Fibroblast of lung (primary cell): ENCODE data around the gene DSCAML1. TPM values are rescaled to one million over a fixed set of nuclear protein-coding genes. Genes with fewer than 3 reads are reported as not detected.

Experiments
- DNase-seq, 2 donors: peaks; one replicate each; pipeline versions ENCODE4 v3.0.0 to v3.0.0-alpha.2; 2010; ENCODE audit warnings: low read depth in 2 of 2
- H2AFZ ChIP-seq: 2 replicates; pipeline ENCODE4 v1.5.1; 2012; ENCODE audit warnings: low read length, control low read depth, inconsistent platforms
- H3K27ac ChIP-seq: 2 replicates; pipeline ENCODE4 v1.5.1; 2011; ENCODE audit warnings: low read length, control low read depth; ENCODE audit not compliant: insufficient read depth
- H3K27me3 ChIP-seq: 2 replicates; pipeline ENCODE4 v1.5.1; 2011; ENCODE audit warnings: mild to moderate bottlenecking, low read length; ENCODE audit not compliant: control insufficient read depth, insufficient read depth
- H3K36me3 ChIP-seq: 2 replicates; pipeline ENCODE4 v1.5.1; 2011; ENCODE audit warnings: low read length; ENCODE audit not compliant: control insufficient read depth, insufficient read depth
- H3K4me1 ChIP-seq: 2 replicates; pipeline ENCODE4 v1.5.1; 2011; ENCODE audit warnings: low read length; ENCODE audit not compliant: control insufficient read depth, insufficient read depth; ENCODE audit errors: extremely low read depth
- H3K4me2 ChIP-seq: 2 replicates; pipeline ENCODE4 v1.5.1; 2011; ENCODE audit warnings: low read length, control low read depth; ENCODE audit not compliant: insufficient read depth; ENCODE audit errors: extremely low read depth
- H3K4me3 ChIP-seq, 4 experiments: fragments of 200-600 bp in 1 of 4; sonication (generic) in 1 of 4; replicated peaks in 1 of 4; 2 replicates each; pipeline ENCODE4 v1.5.1; 2011 to 2016; ENCODE audit warnings: low read length in 4 of 4, low read depth in 3 of 4, mild to moderate bottlenecking in 3 of 4, control low read depth in 2 of 4, inconsistent platforms in 1 of 4, mixed read lengths in 1 of 4; ENCODE audit not compliant: insufficient read depth in 1 of 4; ENCODE audit errors: control extremely low read depth in 1 of 4
- H3K79me2 ChIP-seq: 2 replicates; pipeline ENCODE4 v1.5.1; 2012; ENCODE audit warnings: mild to moderate bottlenecking, low read length, inconsistent platforms; ENCODE audit not compliant: control insufficient read depth, insufficient read depth
- H3K9ac ChIP-seq: 2 replicates; pipeline ENCODE4 v1.5.1; 2011; ENCODE audit warnings: mild to moderate bottlenecking, low read length, control low read depth; ENCODE audit not compliant: insufficient read depth
- H3K9me3 ChIP-seq: 2 replicates; pipeline ENCODE4 v1.5.1; 2012; ENCODE audit warnings: low read depth, low read length; ENCODE audit not compliant: control insufficient read depth, insufficient read depth
- H4K20me1 ChIP-seq: 2 replicates; pipeline ENCODE4 v1.5.1; 2011; ENCODE audit warnings: low read length; ENCODE audit not compliant: control insufficient read depth, insufficient read depth; ENCODE audit errors: extremely low read depth
- EZH2 ChIP-seq: IDR thresholded peaks from 2 replicates; pipeline ENCODE4 v1.5.1; 2012; ENCODE audit warnings: low read length, control low read depth, mild to moderate bottlenecking; ENCODE audit errors: missing control alignments
- polyA plus RNA-seq, 2 donors: library from polyadenylated mRNA; depleted of rRNA in 1 of 2; stranded (reverse) in 1 of 2; unstranded in 1 of 2; fragments of >200 nt; gene quantifications; 2 replicates each; pipeline ENCODE4 v1.2.1, GENCODE V29; 2011 to 2012; ENCODE audit warnings: missing spikeins in 1 of 2
- total RNA-seq: library from RNA; depleted of rRNA; stranded (reverse); fragments of >200 nt; gene quantifications from 2 replicates; pipeline ENCODE4 v1.2.1, GENCODE V29; 2014
- TF ChIP-seq, protein P1 (sequence below), 2 donors: IDR thresholded peaks in 1 of 2; conservative IDR thresholded peaks in 1 of 2; 1 replicate in 1 of 2; 2 replicates in 1 of 2; pipeline ENCODE4 v1.5.1; 2011 to 2012; ENCODE audit warnings: low read length in 2 of 2, control low read depth in 1 of 2, inconsistent platforms in 1 of 2, low read depth in 1 of 2, mild to moderate bottlenecking in 1 of 2

DSCAML1 gene
- total and polyA plus RNA-seq, 2 donors (not counting 1 experiment from before 2014, with no cell fraction given), result not detected

- H2AFZ ChIP-seq, result no peak overlapping the region
- H3K9me3 ChIP-seq, result no peaks in the 10 kb centered on the region
- TF ChIP-seq EZH2, result no peak
- TF ChIP-seq, protein P1, sequence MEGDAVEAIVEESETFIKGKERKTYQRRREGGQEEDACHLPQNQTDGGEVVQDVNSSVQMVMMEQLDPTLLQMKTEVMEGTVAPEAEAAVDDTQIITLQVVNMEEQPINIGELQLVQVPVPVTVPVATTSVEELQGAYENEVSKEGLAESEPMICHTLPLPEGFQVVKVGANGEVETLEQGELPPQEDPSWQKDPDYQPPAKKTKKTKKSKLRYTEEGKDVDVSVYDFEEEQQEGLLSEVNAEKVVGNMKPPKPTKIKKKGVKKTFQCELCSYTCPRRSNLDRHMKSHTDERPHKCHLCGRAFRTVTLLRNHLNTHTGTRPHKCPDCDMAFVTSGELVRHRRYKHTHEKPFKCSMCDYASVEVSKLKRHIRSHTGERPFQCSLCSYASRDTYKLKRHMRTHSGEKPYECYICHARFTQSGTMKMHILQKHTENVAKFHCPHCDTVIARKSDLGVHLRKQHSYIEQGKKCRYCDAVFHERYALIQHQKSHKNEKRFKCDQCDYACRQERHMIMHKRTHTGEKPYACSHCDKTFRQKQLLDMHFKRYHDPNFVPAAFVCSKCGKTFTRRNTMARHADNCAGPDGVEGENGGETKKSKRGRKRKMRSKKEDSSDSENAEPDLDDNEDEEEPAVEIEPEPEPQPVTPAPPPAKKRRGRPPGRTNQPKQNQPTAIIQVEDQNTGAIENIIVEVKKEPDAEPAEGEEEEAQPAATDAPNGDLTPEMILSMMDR (conservative IDR thresholded peaks at IDR 0.05 in 1 of 2, IDR thresholded peaks at IDR 0.05 in 1 of 2; ENCODE audit: low read depth in 1 of 2, low read length in 2 of 2), result no peak
- no peaks in the 10 kb centered on the region for H3K36me3 ChIP-seq
- H3K4me1 ChIP-seq, result no peaks in the 10 kb centered on the region
- no peak for DNase-seq
- H3K9ac ChIP-seq, result no peak overlapping the region
- H4K20me1 ChIP-seq, result no peaks in the 10 kb centered on the region
- H3K4me2 ChIP-seq, result no peak overlapping the region
- no peaks in the 10 kb centered on the region for H3K27me3 ChIP-seq
- H3K79me2 ChIP-seq, result no peaks in the 10 kb centered on the region
- H3K27ac ChIP-seq, result no peak overlapping the region
- H3K4me3 ChIP-seq, result no peak overlapping the region
These were observed 158.0 kb downstream of the DSCAML1 start for GRCh38 chr11:117638911-117639543.

DNA sequence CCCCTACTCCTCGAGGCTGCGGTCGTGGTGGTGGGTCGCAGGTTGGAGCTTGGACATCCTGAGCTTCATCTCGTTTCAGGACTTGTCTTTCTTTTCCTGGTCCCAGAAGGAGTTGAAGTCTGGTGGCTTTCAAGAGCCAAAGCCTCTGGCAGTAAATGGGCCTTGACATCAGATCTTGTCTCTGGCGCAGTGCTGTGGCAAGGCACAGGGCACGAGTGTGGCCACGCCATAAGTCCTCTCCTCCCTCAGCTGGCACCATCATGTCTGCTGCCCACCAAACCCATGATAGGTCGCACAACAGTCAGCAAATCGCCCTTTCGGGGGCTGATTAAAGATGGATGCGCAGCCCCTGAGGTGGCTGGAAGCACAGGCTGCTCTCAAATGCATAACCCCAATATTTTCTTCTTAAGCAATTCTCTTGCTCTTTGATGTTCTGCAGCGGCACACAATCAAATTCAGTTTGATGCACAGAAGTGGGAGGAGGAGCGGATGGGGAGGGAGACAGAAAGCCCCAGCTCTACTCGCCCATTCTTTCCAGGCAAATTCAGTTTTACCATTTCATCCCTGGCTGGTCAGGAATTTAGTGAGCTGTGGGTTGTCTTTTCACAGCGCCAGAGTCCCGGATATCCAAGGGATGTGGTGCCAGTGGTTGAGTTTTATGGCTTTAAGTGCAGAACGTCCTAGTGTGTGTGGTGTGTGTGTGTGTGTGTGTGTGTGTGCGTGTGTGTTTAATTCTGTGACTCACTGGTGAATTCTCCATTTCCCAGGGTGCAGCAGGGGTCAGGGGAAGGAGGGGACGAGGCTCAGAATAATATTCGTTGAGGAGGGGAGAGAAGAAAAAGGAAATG is 162.0 kb downstream of the DSCAML1 start:
- peak in 1 of 2 donors; percentile 3 for DNase-seq
- Histone ChIP-seq H3K9me3 (no peaks in the 10 kb centered on the region), H4K20me1 (no peaks in the 10 kb centered on the region), H3K4me2 (no peak overlapping the region), H3K4me1 (no peaks in the 10 kb centered on the region), H3K9ac (no peak overlapping the region), H3K79me2 (no peaks in the 10 kb centered on the region), H3K4me3 (no peak overlapping the region), H3K27me3 (no peaks in the 10 kb centered on the region), H2AFZ (no peak overlapping the region), H3K27ac (no peak overlapping the region), H3K36me3 (no peaks in the 10 kb centered on the region)
- TF ChIP-seq EZH2, result no peak
- TF ChIP-seq, protein P1 (conservative IDR thresholded peaks at IDR 0.05 in 1 of 2, IDR thresholded peaks at IDR 0.05 in 1 of 2; ENCODE audit: low read depth in 1 of 2, low read length in 2 of 2), result no peak

GRCh38 chr11:117633976-117634755 is 162.8 kb downstream of the DSCAML1 start:
- no peak for DNase-seq
- Histone ChIP-seq H3K4me3 (no peak overlapping the region), H3K79me2 (no peaks in the 10 kb centered on the region), H3K27me3 (no peaks in the 10 kb centered on the region), H3K4me1 (no peaks in the 10 kb centered on the region), H2AFZ (no peak overlapping the region), H3K4me2 (no peak overlapping the region), H3K9ac (no peak overlapping the region), H3K27ac (no peak overlapping the region), H4K20me1 (no peaks in the 10 kb centered on the region), H3K9me3 (no peaks in the 10 kb centered on the region), H3K36me3 (no peaks in the 10 kb centered on the region)
- TF ChIP-seq EZH2, result no peak
- TF ChIP-seq, protein P1 (conservative IDR thresholded peaks at IDR 0.05 in 1 of 2, IDR thresholded peaks at IDR 0.05 in 1 of 2; ENCODE audit: low read depth in 1 of 2, low read length in 2 of 2), result no peak
